Hindlimb muscle (tissue), 1 donor: Measurements from ENCODE around the gene CDK11A. TPM values are rescaled to one million over a fixed set of nuclear protein-coding genes. Genes with fewer than 3 reads are reported as not detected.
A peak's percentile ranks its signal among the peaks of the same experiment; 100 is the strongest.

Experiments
- DNase-seq: peaks from one replicate; pipeline ENCODE4 v3.0.0-alpha.2; 2013
- polyA plus RNA-seq: library from polyadenylated mRNA; unstranded; fragments of 120-200 nt; gene quantifications from one replicate; pipeline ENCODE4 v1.2.1, GENCODE V29; 2013; ENCODE audit not compliant: insufficient read length

The CDK11A gene
- 27.0 TPM for polyA plus RNA-seq

DNA sequence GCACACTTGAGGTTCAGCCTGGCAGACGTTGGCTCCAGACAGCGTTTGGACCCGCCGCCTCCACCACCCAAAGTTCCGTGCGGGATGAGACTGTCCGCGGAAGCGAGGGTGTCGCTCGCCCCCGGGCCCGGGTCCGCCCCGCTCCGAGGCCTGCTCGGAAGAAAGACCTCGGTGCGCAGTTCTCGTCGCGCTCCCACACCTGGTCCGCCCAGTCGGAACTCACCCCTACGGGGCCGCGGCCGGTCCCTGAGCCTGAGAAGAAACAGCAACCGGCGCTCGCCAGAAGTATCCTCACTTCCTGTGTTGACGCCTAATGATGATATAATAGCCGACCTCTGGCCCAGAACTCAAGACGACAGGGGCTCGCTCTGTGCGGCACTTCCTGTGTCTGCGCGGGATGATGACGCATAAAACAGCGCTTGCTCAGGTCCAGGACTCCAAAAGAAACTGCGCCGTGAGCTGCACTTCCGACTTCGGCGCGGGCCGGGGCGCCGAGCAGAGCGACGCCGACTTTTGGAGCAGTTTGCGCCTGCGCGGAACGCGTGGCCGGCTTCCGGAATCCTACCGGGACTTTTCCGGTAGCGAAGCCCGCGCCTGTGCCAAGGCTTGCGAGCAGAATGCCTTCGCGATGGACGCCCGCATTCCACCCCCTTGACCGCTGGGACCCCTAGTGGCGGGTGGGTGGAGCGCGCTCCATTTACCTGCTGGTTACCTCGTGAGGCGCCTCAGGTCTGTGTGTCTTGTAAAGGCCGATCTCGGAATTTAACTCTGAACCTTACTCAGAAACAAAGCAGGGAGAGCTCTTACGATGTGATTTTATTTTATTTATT lies at the start of gene CDK11A:
Gene CDK11A (minus strand): TSS at position 323 of the 830 bp plus-strand sequence. CDS start 1,539 bp downstream, outside the sequence.
- peak; percentile 100 for DNase-seq

DNA sequence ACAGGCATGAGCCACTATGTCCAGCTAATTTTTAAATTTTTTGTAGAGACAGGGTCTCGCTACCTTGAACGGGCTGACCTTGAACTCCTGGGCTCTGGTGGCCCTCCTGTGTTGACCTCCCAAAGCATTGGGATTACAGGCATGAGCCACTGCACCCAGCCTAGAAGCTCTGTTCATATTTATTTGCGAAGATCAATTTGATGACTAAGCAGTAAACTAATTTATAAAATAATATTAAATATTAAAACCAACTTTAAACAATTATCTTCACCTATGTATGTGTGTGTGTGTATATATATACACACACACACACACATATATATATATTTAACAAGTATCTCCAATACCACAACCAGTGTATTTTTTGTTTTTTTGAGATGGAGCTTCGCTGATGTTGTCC lies 49.7 kb upstream of the CDK11A start:
- DNase-seq = no peak

DNA sequence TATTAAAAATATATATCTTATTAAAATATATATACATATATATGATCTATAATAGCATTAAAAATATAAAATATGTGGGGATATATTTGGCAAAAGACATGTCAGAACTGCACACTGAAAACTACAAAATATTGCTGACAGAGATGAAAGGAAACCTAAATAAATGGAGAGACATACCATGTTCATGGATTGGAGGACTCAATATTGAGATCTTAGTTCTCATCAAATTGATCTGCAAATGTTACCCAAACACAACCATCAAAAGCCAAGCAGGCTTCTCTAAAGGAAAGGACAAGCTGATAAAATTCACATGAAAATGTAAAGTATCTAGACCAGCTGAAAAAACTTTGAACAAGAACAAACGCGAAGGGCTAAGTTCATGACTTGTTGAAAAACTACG lies 46.9 kb upstream of the CDK11A start:
- DNase-seq = no peak

DNA sequence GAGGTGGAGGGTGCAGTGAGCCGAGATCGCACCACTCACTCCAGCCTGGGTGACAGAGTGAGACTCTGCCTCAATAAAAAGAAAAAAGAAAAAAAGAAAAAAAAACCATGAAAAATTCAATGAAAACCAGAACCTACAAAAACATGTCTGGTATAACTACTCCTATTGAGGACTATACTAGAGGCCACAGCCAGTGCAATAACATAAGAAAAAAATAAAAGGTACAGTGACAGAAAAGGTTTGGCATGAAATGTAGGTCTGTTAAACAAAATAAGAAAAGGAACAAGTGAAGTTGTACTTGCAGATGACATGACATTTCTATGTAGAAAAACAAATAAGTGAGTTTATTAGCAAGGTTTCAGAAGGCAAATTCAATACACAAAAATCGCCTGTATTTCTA lies 45.9 kb upstream of the CDK11A start:
- DNase-seq = no peak

DNA sequence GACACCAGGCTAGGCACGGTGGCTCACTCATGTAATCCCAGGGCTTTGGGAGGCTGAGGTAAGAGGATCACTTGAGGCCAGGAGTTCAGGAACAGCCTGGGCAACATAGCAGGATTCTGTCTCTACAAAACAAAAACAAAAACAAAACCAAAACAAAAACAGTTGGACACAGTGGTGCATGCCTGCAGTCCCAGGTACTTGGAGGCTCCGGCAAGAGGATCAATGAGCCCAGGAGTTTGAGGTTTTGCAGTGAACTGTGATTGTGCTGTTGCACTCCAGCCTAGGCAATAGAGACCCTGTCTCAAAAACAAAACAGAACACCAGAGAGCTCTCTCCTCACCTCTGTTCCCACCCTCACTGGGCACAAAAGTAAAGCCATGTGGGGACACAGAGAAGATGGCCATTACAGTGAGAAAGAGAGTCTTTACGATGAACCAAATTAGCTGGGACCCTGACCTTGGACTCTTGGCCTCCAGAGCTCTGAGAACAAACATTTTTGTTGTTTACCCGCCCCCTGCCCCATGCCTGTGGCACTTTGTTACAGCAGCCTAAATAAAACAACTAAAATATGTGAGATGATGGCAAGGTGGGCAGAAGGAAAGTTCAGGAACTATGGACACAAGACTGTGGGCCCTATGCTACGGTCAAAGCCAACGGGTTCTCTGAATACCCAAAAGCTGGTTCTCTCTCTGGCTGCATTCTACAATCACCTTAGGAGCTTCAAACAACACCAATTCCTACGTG lies 44.3 kb upstream of the CDK11A start:
- no peak for DNase-seq

DNA sequence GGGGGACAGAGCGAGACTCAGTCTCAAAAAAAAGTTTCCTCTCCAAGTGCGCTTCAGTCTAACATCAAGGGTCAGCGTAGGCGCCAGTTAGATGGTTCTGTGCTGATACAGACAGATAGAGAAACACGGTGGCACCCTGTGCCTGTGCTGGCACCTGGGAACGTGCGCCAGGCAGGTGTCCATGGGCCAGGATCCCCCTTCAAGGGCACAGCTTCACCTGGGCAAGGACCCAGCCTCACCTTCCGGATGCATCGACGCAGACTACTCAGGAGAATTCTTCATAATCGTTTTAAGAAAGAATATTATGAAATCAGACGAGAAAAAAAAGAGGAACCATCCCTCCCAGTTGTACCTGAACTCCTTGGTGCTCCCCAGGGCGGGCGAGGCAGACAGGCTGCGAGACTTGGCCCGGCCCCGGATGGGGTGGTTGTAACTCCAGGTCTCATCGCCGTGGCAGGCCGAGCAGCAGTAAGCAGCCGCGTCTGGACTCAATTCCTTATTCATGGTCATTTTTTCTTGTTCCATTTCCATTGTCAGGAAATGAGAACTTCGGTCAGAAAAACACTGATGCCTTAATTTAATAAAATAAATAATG lies 40.8 kb upstream of the CDK11A start:
- DNase-seq = no peak

DNA sequence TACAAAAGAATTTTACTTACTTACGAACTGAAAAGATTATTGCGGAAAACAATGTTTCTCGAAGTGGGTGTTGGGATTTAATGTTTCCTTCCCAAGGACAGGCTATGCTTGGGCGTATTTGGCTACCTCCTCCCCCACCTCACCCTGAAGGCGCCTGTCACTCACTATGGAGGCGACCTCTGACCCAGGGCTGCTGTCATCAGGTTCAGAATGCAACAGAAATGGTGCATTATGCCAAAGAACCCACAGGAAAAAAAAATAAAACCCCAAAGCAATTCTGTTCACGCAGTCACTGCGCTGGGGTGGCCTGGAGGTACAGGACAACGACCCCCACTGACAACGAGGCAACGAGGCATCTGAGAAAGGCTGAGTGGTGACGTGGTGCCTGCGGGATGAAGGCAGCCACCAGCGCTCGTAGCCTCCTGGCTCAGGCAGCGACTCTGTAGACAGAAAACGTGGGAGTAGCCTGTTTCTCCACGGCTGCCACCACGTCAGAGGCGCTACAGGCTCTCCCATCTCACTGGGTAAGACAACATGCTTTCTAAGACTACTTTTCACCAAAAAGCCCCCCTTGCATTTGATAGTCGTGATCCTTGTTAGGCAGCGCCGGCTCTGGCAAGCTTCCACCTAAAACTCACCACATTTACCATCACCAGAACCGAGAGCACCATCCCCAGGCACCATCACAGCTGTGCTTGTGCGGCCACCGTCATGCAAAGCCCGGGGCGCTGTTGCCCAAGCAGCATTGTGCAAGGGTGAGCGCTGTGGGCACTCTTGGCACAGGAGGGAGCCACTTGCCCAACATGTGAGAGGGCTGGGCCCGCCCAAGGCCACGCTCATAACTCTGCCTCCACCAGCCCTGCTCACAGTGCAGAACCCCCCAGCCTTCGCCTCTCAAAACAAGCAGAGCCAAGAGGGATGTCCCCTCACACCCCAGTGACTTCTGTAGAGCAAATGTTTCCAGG lies 39.8 kb upstream of the CDK11A start:
- no peak for DNase-seq

DNA sequence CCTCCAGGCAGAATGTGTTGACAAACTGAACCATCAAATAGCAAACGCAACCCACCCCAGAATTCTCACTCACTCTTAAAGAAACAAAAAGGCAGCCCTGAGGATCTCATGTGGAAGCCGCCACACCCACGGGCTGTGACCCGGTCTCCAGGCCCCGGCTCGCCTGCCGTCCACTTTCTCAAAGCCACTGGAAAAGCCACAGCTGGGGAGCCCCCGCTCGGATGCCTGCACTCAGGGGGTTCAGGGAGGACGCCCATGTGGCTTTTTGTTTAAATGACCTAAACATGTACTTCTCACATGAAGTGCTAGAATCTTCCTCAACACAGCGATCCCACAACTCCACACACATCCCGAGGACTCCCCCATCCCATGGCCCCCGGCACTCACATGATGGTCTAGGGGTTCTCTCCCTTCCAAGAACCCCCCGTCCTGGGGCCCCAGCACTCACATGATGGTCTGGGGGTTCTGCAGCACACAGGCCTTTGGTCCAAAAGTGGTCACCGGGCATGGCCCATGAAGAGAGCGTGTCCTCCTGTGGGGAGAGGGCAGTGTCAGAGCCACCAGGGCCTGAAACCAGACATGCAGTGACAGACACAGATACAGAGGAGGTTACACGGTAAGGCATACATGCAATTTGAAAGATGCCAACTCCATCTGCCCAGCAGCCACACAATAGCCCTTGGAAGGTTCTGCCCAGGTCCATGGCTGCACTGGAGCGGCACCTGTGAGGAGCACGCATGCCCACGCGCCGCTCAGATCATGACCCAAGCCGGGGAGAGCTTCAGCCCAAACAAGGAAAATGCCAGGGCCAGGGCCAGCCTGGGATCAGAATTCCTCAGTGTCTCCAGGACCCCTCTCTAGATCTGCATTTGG lies 37.6 kb upstream of the CDK11A start:
- DNase-seq = no peak

DNA sequence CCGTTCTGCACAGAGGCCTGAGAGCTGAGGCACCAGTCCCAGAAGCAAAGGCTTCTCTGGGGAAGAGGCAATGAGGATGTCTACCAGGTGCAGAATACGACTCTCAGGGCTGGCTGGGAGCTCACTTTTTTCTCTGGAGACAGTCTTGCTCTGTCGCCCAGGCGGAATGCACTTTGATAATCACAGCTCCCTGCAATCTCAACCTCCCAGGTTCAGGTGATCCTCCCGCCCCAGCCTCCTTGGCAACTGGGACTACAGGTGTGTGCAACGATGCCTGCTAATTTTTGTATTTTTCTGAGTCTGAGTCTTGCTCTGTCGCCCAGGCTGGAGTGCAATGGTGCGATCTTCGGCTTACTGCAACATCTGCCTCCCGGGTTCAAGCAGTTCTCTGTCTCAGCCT lies 36.6 kb upstream of the CDK11A start:
- DNase-seq = no peak

DNA sequence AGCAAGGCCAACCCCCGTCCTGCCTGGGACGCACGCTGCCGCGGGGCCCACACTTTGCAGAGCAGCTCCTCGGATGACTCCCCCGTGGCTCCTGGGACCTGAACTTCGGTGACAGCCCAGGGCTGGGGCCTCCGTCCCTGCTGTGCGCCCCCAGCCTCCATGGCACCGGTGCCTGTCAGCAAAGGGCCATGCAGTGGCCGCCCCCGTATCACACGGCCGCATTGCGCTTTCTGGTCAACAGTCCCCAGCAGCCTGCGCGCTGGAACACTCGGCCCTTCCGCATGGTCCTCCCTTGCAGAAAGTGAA lies 36.1 kb upstream of the CDK11A start:
- DNase-seq = no peak

DNA sequence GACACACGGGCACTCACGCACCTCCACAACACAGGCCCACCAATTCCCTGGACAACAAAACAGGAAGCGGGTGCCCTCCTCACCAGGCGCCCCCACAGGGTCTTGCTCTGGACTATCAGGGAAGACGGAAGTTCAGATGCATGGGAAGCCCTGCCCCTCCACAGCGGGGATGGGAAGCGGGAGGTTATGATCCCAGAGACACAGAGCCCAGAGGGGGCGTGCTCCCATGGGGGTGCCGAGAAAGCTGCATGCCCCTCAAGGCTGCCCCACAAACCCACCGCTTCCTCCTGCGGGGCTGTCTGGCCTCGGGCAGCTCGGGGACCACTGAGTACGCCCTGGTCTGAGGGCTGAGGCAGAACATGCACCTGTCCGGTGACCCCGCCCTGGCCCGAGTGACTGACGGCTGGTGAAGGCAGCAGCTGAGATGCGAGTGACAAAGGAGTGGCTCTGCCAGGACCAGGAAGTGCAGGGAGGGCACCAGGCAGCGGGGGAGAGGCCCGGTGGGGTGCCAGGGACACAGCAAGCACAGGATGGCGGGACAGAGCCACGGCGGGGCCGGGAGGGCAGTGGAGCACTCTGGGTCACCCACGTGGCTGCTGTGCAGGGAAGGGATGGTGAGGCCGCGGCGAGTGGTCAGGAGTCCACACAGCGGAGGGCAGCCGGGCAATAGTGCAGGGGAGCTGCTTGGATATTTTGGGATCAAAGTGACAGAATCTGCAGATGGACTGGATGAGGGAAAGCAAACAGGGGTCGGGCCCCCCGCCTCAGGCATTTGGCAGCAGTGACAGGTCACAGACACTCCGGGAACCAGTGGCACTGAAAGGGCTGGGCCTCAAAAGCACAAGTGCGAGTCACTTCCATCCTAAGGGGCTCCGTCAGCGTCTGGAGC lies 35.5 kb upstream of the CDK11A start:
- no peak for DNase-seq

DNA sequence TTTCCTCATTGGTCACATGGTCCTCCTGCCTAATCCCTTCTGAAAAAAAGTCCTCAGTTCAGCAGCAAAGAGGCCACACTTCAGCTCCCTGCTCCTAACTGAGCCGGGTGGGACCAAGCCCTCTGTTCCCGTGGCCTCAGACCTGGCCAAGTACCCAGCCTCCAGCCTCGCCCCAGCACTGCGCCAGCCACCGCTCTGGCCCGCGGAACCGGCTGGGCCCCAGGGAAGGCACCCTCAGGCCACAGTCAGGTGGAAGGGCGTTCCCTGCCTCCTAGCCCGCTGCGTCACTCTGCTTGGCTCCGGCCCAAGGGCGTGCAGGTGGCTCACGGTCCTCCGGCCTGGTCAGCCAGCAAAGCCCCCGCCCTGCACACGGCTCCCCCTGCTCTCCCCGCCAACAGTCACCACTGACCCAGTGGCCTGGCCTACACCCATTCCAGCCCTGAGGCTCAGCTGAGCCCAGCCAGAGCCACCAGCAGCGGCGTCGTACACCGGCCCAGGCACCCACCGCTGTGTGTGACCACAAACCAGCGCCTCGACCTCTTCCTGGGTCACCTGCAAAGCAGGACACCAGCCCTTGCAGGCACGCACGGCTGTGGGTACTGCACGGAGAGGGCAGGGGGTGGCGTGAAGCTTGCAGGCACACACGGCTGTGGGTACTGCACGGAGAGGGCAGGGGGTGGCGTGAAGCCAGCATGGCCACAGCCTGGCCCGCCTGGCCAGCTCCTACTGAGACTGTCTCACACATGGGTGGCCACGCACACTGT lies 34.7 kb upstream of the CDK11A start:
- no peak for DNase-seq

DNA sequence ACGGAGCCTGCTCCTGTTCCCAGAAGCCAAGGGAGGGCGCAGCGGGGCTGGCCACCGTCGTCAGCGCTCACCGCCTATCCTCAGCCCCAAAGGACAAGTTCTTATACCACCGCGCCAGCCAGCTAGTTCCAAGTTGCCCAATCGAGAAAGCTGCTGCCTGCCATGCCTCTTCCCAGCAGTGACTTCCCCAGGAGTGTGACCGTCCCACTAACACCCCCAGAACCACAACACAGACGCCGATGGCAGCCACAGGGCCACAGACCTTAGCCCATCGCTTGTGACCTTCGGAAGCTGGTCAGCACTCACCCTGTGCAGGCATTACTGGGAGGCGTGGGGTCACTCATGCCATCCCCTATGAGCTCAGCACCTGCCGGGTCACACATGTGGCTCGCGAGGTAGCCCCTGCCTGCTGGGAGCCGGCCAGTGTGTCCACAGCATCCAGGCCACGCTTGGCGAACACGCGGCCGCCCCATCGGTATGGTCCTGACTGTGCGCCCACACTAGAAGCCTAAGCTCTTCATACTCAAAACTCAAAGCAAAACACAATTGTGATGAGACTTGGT lies 34.0 kb upstream of the CDK11A start:
- no peak for DNase-seq

DNA sequence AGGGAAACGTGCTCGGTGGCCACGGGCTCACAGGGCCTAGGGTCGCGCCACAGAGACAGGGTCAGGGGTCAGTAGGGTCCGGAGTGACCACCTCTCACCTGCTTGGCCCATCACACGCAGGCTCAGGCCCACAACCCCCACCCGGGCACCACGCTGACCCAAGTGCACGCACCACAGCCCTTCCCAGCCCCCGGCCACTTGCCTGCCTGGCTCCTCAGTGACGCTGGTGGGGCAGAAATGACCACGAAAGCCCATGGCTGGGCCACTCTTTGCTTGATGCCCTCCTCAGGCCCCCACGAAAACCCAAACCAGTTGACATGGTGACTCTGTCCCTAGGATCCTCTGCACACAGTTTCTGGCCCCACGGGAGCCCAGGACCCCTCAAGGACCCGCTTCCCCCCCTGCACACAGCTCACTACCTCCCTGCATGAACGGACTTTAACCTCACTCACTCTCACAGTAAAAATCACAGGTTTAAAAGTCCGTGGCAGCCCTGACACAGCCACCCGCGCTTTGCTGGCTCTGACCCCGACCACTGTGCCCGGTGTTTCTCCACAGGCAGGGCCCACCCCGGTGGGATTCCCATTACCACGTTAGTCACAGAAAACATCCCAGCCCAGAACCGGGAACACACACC lies 33.4 kb upstream of the CDK11A start:
- DNase-seq = no peak

DNA sequence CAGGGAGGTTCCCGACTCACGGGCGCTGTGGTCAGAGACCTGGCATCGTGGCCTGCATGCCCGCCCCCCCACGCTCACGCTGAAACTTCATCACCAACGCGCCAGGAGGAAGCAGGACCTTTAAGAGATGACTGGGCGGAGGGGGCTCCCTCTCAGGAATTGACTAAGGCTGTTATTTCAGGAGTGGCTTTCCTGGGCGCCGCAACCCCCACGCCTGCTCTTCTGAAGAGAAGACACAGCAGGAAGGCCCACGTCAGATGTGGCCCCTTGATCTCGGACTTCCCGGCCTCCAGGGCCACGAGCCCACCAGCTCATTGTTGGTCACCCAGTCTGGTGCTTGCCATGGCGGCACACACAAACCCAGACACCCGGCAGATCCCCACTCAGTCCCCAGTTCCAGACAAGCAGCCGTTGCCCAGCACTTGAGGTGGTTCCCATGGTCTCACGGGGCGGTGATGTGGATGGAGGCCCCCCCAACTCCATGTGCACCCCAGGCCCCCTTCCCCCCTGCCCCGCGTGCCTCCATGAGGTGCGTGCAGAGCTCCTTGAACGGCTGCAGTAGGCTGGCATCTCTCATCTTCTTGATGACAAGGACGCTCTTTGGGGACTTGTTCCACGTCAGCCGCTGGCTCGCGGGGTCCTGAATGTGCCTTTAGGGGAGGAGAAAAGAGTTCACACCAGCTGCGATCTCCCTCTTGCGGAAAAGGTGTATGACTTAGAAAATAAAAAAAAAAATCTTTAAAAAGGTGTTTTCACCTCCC lies 32.7 kb upstream of the CDK11A start:
- no peak for DNase-seq

DNA sequence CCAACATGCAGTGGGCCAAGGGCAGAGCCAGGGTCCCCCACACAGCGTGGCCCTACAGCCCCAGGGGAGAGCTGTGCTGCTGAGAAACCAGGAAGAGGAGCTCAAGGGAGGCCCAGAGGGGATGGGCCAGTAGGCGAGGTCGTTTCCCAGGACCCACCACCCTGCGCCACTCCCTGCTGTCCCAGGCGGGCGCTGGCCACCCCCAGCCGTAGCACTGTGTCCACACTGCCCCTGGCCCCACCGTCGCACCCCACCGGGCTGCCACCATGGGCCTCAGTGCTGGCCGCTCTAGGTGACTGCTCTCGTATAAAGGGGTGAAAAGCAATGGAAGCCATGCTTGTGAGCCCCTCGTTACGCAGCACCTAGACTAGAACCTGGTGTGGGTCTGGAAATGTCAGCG lies 31.7 kb upstream of the CDK11A start:
- no peak for DNase-seq

DNA sequence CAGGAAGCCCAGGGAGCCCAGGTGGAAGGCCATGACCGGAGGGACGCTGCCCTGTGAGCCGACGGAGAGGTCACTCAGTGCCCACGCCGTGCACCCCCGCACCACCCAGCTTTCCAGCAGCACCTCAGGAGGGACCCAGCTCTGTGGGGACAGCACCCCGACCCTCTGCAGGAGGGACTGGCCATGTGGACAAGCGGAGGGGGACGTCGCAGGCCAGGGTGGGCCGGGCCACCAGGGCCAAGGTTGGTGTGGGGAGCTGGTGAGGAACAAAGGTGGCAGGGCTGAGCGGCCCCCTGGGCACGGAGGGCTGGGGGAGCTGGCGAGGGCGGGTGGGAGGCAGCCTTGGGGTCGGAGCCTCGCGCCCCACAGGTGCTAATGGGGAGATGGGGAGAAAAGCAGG lies 31.3 kb upstream of the CDK11A start:
- no peak for DNase-seq
